Mucosa of gallbladder (tissue), 1 donor: ENCODE data around the gene MTRF1L. TPM values are rescaled to one million over a fixed set of nuclear protein-coding genes. Genes with fewer than 3 reads are reported as not detected.
"Not testable (repeated sequence)": the region's sequence is repeated elsewhere in the genome, so short reads cannot be mapped to it uniquely, and the experiment has no call there.

Experiments used
- DNase-seq: peaks from one replicate; pipeline ENCODE4 v3.0.0-alpha.2; 2020; ENCODE audit warnings: low spot score
- total RNA-seq: library from RNA; stranded (reverse); gene quantifications from one replicate; pipeline ENCODE4 v1.2.1, GENCODE V29; 2021
- donor health status: DM: no; HTN: no; CAD: no.

MTRF1L gene
- total RNA-seq, 1 donor from 2014 or later: 18.2 TPM

DNA sequence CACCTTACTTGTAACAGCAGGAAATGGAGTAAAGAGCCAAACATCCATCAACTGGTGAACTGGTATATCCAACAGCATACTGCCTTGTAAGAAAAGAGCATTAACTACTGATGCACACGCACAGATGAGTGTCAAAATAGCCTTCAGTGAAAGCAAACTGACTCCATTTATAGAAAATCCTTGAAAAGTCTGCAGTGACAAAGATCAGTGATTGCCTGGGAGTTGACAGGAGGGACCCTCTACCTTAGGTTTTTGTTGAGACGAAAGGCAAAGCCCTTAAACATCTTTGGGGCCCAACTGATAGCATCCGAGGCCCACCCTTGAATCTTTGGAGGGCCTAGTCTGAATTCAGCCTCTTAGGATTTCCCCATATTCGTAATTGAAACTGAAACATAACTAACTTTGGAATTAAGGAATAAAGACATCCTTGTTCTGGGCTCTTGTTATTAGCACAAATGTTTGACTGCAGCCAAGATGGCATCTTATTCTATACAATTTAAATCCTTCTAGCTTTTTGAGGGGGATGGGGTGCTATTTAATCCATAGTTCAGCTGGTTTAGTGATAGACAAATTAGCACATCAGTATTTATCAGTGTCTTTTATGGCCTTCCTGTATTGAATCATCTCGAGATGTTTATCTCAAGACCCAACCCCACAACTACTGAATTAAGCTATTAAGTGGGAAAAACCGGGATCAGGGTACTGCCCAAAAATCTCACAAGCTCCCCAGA lies 32.7 kb downstream of the MTRF1L start:
- DNase-seq: no peak

GRCh38 chr6:152966168-152966894 lies 36.2 kb downstream of the MTRF1L start:
- not testable (repeated sequence) for DNase-seq

DNA sequence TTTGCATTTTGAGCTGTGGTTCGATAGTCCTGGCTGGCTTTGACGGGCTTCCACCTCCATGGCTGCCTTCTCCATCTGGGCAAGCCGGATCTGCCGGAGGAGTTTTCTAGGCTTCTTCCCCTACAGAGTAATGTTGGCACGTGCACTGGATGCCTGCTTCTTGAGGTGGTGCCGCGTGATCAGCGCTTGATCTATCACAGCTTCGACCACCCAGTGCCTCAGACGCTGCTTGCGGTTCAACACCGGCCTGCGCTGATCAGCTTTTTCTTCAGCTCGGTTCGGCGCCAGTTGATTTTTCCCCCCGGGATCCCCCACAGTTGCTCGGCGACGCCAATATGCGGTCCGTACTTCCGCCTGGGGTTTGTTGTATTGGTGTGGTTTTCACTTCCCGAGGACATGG lies 43.2 kb downstream of the MTRF1L start:
- DNase-seq: no peak

GRCh38 chr6:152957796-152958195 lies 44.7 kb downstream of the MTRF1L start:
- no peak for DNase-seq

DNA sequence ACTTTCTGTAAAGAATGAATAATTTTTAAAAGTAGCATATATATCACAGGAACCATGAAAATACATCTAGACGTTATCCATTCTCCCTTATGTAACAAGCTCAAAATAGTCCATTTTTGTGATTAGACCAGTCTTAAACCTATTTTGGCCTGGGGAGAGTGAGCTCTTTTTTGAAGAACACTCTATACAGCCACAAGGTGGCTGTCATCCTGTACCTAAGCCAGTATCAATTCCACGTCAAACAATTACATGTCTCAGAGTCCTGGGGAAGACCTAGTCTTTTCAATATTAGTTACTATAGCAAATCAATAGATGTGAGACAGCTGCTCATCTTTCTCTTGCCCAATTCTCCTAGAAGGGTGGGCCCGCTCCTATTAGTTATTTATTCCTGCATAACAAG lies 48.1 kb downstream of the MTRF1L start:
- no peak for DNase-seq

- no peak for DNase-seq
Measured at GRCh38 chr6:152952866-152953509, 49.5 kb downstream of the MTRF1L start.

GRCh38 chr6:152952045-152952444 lies 50.5 kb downstream of the MTRF1L start:
- DNase-seq: no peak

- no peak for DNase-seq
Measured at GRCh38 chr6:152950240-152950639, 52.3 kb downstream of the MTRF1L start.

- no peak for DNase-seq
Measured at GRCh38 chr6:152948150-152948768, 54.2 kb downstream of the MTRF1L start.

DNA sequence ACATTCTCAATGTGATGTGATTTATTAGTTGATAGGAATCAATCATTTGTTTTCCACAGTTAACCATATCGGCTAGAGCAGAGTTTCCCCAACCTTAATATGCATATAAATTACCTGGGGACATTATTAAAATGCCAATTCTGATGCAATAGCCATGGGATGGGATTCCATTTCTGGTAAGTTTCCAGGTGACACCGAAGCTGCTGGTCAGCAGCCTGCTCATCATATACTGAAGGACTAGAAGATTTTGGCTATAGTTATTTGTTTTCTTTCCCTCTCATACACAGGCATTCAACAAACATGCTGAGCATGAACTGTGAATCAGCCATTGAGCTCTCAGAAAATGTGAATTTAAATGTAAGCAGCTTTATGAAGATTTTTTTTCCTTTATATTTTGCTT lies 55.5 kb downstream of the MTRF1L start:
- no peak for DNase-seq

DNA sequence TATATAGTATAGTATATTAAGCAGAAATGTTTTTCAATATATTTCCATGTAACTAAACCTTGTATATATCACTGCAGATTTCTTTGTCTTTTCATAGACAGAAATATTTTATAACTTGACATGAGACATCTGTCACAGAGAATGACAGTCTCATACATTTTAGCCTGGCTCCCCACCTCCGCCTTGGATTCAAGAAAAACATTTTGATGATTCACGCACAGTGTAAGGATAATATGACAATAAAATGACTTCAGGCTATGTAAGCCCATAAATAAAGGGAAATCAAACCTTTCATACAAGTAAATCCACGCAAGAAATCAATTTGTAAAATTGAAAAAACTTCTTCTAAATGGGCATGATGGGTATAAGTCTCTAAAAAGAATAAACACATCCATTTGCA lies 56.0 kb downstream of the MTRF1L start:
- DNase-seq: no peak

- DNase-seq: no peak
Measured at GRCh38 chr6:152943260-152943897, 59.1 kb downstream of the MTRF1L start.

GRCh38 chr6:152942319-152942869 lies 60.1 kb downstream of the MTRF1L start:
- no peak for DNase-seq

DNA sequence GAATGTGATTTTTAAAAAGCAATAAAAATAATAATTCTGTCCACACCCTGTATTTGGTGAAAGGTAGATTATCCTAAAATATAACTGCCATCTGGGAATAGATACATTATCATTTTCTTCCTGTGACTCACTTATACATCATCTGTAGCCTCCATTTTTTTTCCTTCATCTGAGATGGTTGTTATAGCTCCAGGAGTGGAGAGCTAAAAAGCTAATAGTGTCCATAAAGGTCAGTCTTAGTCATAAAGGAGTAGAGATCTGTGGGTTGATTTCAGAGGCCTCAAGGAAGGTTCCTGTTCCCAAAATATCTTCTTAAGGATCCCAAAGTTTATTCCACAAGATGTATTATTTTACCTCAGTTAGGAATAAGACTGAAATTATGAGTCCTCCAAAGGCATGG lies 60.8 kb downstream of the MTRF1L start:
- no peak for DNase-seq

Other genes starting within 250 kb of the MTRF1L start
- gene FBXO5, start 19.7 kb downstream of the MTRF1L start, total RNA-seq: 3.3 TPM
- gene RGS17, start 128.6 kb upstream of the MTRF1L start, total RNA-seq: 3.5 TPM